Thyroid gland (tissue), 4 donors: ENCODE measurements around the gene MAP1LC3B.

Source experiments
- CTCF ChIP-seq, 6 experiments: fragments of 200-600 bp in 3 of 6; fragments of 450-650 bp in 3 of 6; sonication (generic) in 3 of 6; IDR thresholded peaks; one replicate each; pipeline ENCODE4 v1.5.1; 2016 to 2019; ENCODE audit warnings: antibody characterized with exemption in 6 of 6, mild to moderate bottlenecking in 2 of 6, inconsistent platforms in 1 of 6, moderate library complexity in 1 of 6
- POLR2A ChIP-seq, 2 donors: fragments of 450-650 bp; IDR thresholded peaks; one replicate each; pipeline ENCODE4 v1.6.1; 2017; ENCODE audit warnings: antibody characterized with exemption in 2 of 2, mild to moderate bottlenecking in 2 of 2, moderate library complexity in 1 of 2

- no peak for TF ChIP-seq CTCF (IDR thresholded peaks at IDR 0.05)
- no peak for TF ChIP-seq POLR2A (IDR thresholded peaks at IDR 0.05)
These were observed 47.8 kb downstream of the MAP1LC3B start for GRCh38 chr16:87439926-87440325.
